Suprapubic skin (tissue), 4 donors: Measurements from ENCODE around the gene IFT172. TPM values are rescaled to one million over a fixed set of nuclear protein-coding genes. Genes with fewer than 3 reads are reported as not detected.
A peak's percentile ranks its signal among the peaks of the same experiment; 100 is the strongest.
"Not testable (repeated sequence)": the region's sequence is repeated elsewhere in the genome, so short reads cannot be mapped to it uniquely, and the experiment has no call there.

Experiments
- DNase-seq, 2 donors: peaks; one replicate each; pipeline ENCODE4 v3.0.0-alpha.2; 2019; ENCODE audit warnings: low spot score in 2 of 2
- H3K27ac ChIP-seq: fragments of 200-600 bp; sonication (generic); one replicate; pipeline ENCODE4 v1.5.1; 2019
- H3K27me3 ChIP-seq: fragments of 200-600 bp; sonication (generic); one replicate; pipeline ENCODE4 v1.5.1; 2019
- H3K36me3 ChIP-seq: fragments of 200-600 bp; sonication (generic); one replicate; pipeline ENCODE4 v1.5.1; 2019
- H3K4me1 ChIP-seq: fragments of 200-600 bp; sonication (generic); one replicate; pipeline ENCODE4 v1.5.1; 2019
- H3K4me3 ChIP-seq: fragments of 200-600 bp; sonication (generic); one replicate; pipeline ENCODE4 v1.5.1; 2019; ENCODE audit warnings: mild to moderate bottlenecking
- H3K9me3 ChIP-seq: fragments of 200-600 bp; sonication (generic); one replicate; pipeline ENCODE4 v1.5.1; 2019
- EP300 ChIP-seq: sonication (generic); formaldehyde crosslinking; IDR thresholded peaks from one replicate; pipeline ENCODE4 v1.6.1; 2017; ENCODE audit warnings: antibody characterized with exemption
- POLR2A ChIP-seq, 2 donors: fragments of 450-650 bp; IDR thresholded peaks; one replicate each; pipeline ENCODE4 v1.6.1; 2017; ENCODE audit warnings: antibody characterized with exemption in 2 of 2, mild to moderate bottlenecking in 2 of 2, moderate library complexity in 2 of 2
- POLR2AphosphoS5 ChIP-seq, 3 donors: sonication (generic); formaldehyde crosslinking; IDR thresholded peaks; one replicate each; pipeline ENCODE4 v1.6.1; 2017; ENCODE audit warnings: antibody characterized with exemption in 3 of 3
- WGBS: methylation state at CpG from one replicate; pipeline ENCODE4 v1.1.5; 2018; 5-methylcytosine and 5-hydroxymethylcytosine counted together
- total RNA-seq, 4 donors: library from RNA; depleted of rRNA; stranded (reverse); fragments of >200 nt; gene quantifications; one replicate each; pipeline ENCODE4 v1.1.0, GENCODE V29; 2016
- TF ChIP-seq, protein P1 (sequence below), 2 donors: fragments of 200-600 bp in 1 of 2; fragments of 450-650 bp in 1 of 2; sonication (generic) in 1 of 2; IDR thresholded peaks; one replicate each; pipeline ENCODE4 v1.5.1; 2016 to 2019; ENCODE audit warnings: antibody characterized with exemption in 2 of 2, mild to moderate bottlenecking in 1 of 2, moderate library complexity in 1 of 2

IFT172 gene
- total RNA-seq, 4 donors from 2014 or later, result 21.6 to 70.0 (median 27.4) TPM

- H3K4me3 ChIP-seq, result peak overlapping the region; percentile 93
- H3K27me3 ChIP-seq, result no peaks in the 10 kb centered on the region
- H3K4me1 ChIP-seq, result peaks cover 37% of the 10 kb centered on the region
- TF ChIP-seq POLR2AphosphoS5 (IDR thresholded peaks at IDR 0.05) (no peak), EP300 (no peak), POLR2A (IDR thresholded peaks at IDR 0.05) (no peak)
- TF ChIP-seq, protein P1, sequence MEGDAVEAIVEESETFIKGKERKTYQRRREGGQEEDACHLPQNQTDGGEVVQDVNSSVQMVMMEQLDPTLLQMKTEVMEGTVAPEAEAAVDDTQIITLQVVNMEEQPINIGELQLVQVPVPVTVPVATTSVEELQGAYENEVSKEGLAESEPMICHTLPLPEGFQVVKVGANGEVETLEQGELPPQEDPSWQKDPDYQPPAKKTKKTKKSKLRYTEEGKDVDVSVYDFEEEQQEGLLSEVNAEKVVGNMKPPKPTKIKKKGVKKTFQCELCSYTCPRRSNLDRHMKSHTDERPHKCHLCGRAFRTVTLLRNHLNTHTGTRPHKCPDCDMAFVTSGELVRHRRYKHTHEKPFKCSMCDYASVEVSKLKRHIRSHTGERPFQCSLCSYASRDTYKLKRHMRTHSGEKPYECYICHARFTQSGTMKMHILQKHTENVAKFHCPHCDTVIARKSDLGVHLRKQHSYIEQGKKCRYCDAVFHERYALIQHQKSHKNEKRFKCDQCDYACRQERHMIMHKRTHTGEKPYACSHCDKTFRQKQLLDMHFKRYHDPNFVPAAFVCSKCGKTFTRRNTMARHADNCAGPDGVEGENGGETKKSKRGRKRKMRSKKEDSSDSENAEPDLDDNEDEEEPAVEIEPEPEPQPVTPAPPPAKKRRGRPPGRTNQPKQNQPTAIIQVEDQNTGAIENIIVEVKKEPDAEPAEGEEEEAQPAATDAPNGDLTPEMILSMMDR (IDR thresholded peaks at IDR 0.05), result no peak
- no peaks in the 10 kb centered on the region for H3K9me3 ChIP-seq
- H3K36me3 ChIP-seq, result no peaks in the 10 kb centered on the region
- peak overlapping the region; percentile 99 for H3K27ac ChIP-seq
- WGBS, result 11% methylated on average over 7 of the region's 7 CpGs
- DNase-seq, result no peak
Observed at GRCh38 chr2:27427863-27428212, 61.7 kb downstream of the IFT172 start.

DNA sequence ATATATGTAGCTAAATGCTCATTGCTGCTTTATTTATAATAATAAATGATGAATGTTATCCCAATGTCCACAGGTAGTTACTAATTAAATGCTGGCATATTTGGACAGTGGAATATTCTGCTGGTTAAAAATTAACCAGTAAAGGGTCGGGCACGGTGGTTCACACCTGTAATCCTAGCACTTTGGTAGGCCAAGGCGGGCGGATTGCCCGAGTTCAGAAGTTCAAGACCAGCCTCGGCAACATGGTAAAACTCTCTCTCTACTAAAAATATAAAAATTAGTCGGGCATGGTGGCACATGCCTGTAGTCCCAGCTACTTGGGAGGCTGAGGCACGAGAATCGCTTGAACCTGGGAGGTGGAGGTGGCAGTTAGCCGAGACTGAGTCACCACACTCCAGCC is 64.5 kb downstream of the IFT172 start:
- H3K9me3 ChIP-seq, H3K36me3 ChIP-seq, H3K27me3 ChIP-seq, DNase-seq, H3K4me3 ChIP-seq, H3K27ac ChIP-seq: not testable (repeated sequence)
- H3K4me1 ChIP-seq, result peaks cover 13% of the 10 kb centered on the region
- WGBS, result 94% methylated on average over 10 of the region's 10 CpGs

- H3K36me3 ChIP-seq, result no peaks in the 10 kb centered on the region
- peaks cover 3% of the 10 kb centered on the region for H3K4me1 ChIP-seq
- H3K4me3 ChIP-seq, result no peak overlapping the region
- no peak for DNase-seq
- H3K27me3 ChIP-seq, result no peaks in the 10 kb centered on the region
- 97% methylated on average over 3 of the region's 3 CpGs for WGBS
- TF ChIP-seq EP300, result no peak
- TF ChIP-seq POLR2A (IDR thresholded peaks at IDR 0.05), result no peak
- no peak for TF ChIP-seq POLR2AphosphoS5 (IDR thresholded peaks at IDR 0.05)
- TF ChIP-seq, protein P1 (IDR thresholded peaks at IDR 0.05), result no peak
- H3K27ac ChIP-seq, result no peak overlapping the region
- H3K9me3 ChIP-seq, result no peaks in the 10 kb centered on the region
Observed at GRCh38 chr2:27422958-27423357, 66.6 kb downstream of the IFT172 start.

DNA sequence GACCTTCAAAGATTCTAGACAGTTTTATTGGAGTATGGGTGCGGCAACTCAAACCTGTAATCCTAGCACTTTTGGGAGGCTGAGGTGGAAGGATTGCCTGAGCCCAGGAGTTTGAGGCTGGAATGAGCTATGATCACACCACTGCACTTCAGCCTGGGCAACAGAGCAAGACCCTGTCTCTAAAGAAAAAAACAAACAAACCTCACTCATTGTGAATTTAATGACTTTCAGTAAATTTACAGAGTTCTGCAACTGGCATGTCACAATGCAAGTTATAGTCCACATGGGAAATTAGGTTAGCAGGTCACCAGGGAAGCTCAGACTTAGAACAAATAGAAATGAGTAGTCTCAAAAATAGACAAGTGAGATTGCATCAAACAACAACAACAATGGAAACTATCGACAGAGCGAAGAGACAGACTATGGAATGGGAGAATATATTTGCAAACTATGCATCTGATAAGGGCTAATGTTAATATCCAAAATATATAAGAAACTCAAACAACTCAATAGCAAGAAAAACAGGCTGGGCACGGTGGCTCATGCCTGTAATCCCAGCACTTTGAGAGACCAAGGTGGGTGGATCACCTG is 67.8 kb downstream of the IFT172 start:
- H3K27ac ChIP-seq, result no peak overlapping the region
- DNase-seq, result no peak
- TF ChIP-seq POLR2AphosphoS5 (IDR thresholded peaks at IDR 0.05) (no peak), EP300 (no peak), POLR2A (IDR thresholded peaks at IDR 0.05) (no peak)
- TF ChIP-seq, protein P1 (IDR thresholded peaks at IDR 0.05), result no peak
- no peak overlapping the region for H3K4me3 ChIP-seq
- no peaks in the 10 kb centered on the region for H3K27me3 ChIP-seq
- 89% methylated on average over 4 of the region's 4 CpGs for WGBS
- no peaks in the 10 kb centered on the region for H3K9me3 ChIP-seq
- no peaks in the 10 kb centered on the region for H3K4me1 ChIP-seq
- no peaks in the 10 kb centered on the region for H3K36me3 ChIP-seq

- TF ChIP-seq POLR2A (IDR thresholded peaks at IDR 0.05) (no peak), EP300 (no peak)
- TF ChIP-seq, protein P1 (IDR thresholded peaks at IDR 0.05), result no peak
- H3K9me3 ChIP-seq, result no peaks in the 10 kb centered on the region
- H3K27ac ChIP-seq, result no peak overlapping the region
- no peaks in the 10 kb centered on the region for H3K36me3 ChIP-seq
- no peak for DNase-seq
- H3K27me3 ChIP-seq, result no peaks in the 10 kb centered on the region
- H3K4me3 ChIP-seq, result no peak overlapping the region
- H3K4me1 ChIP-seq, result no peaks in the 10 kb centered on the region
Observed at GRCh38 chr2:27420996-27421395, 68.5 kb downstream of the IFT172 start.

GRCh38 chr2:27416151-27416550 is 73.4 kb downstream of the IFT172 start:
- H3K9me3 ChIP-seq, result no peaks in the 10 kb centered on the region
- 94% methylated on average over 6 of the region's 6 CpGs for WGBS
- TF ChIP-seq, protein P1 (IDR thresholded peaks at IDR 0.05), result no peak
- no peak for TF ChIP-seq POLR2A (IDR thresholded peaks at IDR 0.05)
- no peak overlapping the region for H3K4me3 ChIP-seq
- no peaks in the 10 kb centered on the region for H3K4me1 ChIP-seq
- DNase-seq, result no peak
- no peak overlapping the region for H3K27ac ChIP-seq
- H3K27me3 ChIP-seq, result no peaks in the 10 kb centered on the region
- H3K36me3 ChIP-seq, result no peaks in the 10 kb centered on the region
